ENCODE results near the gene KCNJ12.
A peak's percentile ranks its signal among the peaks of the same experiment; 100 is the strongest.
"Not testable (repeated sequence)": the region's sequence is repeated elsewhere in the genome, so short reads cannot be mapped to it uniquely, and the experiment has no call there.

The KCNJ12 gene

DNA sequence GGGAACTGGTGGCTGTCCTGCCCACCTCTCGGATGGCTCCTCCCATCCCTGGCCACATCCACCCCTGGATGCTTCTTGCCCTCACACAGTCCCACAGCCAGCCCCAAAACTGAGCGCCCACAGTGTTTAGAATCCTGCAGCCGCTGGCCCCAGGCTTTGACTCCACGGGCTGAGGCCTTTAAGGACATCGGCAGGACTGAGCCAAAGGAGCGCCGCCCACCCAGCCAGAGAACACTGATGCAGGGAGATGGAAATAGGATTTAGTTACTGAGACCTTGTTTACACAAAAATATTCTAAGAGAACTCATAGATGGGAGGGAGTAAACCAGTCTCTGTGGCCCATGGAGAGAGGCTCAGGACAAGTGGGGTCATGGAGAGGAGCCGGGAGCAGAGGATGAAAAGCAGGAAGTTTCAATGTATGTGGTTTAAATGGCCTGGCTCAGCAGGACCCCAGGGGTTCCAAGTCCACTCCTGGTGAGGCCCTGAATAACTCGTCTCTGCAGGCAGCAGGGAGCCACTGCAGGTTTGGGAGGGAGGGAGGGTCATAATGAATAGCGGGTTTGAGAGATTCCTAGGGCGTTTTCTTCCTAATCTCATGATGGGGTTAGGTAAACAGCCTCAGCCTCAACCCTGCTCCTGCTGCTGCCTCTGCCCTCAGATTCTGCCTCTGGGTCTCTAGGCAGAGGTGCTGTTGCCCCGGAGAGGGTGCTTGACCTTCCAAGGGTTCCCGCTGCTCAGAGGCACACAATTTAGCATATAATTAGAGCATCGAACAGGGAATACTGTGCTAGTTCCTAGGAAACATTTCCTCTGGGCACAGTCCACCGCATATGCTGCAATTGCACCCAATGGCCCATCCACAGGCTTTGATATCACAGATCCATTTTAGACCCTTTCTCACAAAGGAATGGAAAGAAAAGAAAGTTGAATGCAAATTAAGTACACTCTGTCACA lies 61.0 kb downstream of the KCNJ12 start:
- not testable (repeated sequence) for DNase-seq (ENCODE audit: low spot score); FAIRE-seq

DNA sequence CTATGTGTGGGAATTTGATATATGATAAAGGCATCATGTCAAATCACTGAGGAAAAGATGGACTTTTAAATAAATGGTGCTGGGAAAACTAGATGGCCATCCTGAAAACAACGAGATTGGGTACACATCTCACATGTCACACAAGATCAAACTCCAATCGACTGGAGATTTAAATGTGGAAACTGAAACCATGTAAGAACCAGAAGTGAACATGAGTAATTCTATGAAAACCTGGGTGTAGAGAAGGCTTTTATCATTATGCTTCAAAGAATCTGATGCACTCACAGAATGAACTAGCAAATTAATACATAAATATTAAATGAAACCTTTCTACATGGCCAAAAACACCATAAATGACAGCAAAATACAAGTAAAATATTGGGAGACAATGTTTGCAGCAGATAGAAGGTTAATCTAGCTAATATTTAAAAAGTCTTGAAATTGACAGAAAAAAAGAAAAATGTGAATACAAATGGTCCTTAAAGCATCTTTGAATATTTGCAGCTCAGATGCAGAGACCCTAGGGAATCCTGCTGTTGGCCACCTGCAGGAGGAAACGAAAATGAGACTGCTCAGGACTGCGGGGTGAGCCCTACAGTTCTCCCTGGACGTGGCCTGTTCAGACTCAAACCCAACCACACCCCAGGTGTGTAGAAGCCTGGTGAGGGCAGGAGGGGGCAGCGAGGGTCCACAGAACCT lies 62.3 kb downstream of the KCNJ12 start:
- not testable (repeated sequence) for FAIRE-seq; DNase-seq (ENCODE audit: low spot score)

DNA sequence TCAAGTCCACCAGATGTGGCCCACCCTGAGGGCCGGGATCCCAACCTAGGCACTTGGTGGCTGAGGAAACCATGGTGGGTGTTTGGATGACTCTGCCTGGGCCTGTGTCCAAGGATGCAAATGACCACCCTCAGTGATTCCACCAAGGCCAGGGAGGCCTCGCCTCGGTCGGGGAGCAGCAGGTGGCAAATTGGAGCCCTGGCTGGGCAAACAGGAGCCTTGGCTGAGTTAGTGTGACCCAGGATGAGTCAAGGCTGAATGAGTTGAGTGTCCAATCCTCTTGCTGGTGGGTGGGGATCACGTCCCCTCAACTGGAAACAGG lies 62.8 kb downstream of the KCNJ12 start:
- DNase-seq (ENCODE audit: low spot score); FAIRE-seq: not testable (repeated sequence)

DNA sequence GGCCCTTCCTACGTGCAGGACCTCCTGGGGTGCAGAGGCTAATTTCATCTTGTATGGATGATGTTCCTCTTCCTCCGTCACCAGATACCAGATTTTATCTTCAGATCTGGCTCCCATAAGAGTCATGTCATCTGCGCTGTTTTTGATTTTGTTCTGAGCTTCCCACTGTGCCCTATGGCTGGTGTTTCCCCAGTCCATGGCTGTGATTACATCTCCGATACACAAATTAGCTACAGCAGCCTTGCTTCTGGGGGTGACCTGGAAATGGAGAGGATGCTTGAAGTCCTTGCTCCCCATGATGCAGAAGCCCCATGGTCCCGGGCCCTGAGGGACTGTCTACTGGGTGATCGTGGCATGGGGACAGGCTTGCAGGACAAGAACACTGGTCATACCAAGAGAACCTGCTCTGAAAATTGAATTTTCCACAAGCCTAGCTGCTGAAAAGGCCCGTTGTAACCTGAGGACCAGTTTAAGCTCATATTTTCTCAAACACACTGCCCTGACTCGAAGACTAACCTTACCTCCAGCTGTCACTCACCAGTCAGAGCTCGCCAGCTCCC lies 69.0 kb downstream of the KCNJ12 start:
- FAIRE-seq = no peak
- DNase-seq (ENCODE audit: low spot score) = no peak

DNA sequence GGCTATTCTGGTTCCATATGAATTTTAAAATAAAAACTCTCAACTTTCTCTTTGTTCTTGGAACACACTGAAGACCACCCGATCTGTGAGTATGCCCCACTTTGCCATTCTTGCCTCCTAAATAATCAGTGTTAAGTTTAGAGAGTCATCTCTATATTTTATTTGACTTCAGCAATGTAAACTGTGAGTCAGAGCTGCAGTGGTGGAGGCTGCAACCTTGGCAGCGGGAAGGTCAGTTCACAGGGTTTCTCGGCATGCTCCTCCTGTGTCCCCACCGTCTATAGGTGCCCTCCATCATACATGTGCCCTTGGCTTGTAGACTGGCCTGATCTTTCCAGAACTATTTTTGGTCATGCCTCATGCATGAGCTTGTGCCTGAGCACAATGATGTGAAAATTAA lies 71.4 kb downstream of the KCNJ12 start:
- not testable (repeated sequence) for FAIRE-seq; DNase-seq (ENCODE audit: low spot score)

DNA sequence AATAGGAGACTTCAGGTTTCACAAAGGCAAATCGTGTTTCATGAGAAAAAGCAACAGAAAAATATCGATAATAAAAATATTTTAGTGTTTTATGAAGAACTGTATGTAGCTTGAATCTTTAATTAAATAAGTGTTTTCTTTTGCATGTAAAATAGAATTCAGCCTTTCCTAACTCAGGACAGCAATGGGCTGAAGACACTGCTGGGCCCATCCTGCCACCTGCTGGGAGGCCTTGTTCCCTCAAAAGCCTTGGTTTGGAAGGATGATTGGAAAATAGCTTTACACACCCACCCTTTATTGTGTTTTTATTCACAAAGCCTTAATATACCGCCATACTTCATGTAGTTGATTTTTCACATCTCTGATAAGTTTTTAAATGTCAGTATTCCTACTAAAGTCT lies 73.7 kb downstream of the KCNJ12 start:
- DNase-seq (ENCODE audit: low spot score) = not testable (repeated sequence)
- peak; percentile 50 for FAIRE-seq

DNA sequence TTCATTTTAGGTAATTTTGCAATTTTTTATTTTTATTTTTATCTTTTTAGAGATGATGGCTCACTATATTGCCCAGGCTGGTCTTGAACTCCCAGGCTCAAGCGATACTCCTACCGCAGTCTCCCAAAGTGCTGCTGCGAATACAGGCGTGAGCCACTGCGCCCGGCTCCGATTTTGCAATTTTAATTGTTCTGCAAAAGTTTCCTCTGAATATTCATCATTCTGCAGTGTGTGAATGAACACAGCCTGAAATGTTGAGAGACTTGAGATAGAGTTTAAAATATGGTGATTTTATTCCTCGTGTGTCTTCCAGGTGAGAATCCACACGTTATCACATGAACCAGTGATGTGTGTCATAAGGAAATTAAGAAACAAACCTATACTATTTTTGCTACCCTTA lies 75.8 kb downstream of the KCNJ12 start:
- FAIRE-seq (no peak), DNase-seq (ENCODE audit: low spot score) (no peak)

DNA sequence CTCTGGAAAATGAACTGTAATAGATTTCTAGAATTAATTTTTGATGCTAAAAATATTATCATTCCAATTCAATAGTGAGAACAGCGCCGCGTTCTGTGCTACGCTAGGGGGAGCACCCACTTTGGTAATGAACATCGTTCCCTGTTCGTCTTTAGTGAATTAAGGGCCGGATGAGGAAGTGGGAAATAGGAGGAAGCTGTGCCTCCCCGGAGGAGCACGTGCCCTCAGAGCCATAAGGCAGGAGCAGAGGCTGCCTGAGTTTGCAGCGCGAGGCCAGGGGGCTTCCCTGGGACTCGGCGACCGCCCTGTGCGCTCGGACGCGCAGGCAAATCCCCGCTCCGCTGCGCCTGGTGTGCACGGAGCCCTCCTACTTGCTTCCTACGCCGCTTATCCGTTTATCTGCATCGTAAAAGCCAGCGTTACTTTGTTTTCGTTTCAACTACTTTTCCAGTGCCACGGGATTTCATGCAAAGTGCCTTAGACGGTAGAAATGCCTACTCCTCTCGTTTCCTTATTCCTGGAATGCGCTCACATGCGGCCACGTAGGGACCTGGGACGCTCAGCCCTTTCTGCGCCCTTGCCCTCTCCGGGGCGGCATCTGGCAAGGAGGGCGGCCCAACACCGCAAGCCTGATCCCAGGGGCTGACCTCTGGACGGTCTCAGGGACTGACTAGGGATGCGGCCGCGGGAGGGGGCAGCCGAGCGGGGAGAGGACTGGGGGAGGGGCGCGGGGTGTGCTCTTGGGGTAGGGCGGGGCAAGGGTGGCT lies 76.4 kb downstream of the KCNJ12 start:
- DNase-seq (ENCODE audit: low spot score) (no peak), FAIRE-seq (no peak)

DNA sequence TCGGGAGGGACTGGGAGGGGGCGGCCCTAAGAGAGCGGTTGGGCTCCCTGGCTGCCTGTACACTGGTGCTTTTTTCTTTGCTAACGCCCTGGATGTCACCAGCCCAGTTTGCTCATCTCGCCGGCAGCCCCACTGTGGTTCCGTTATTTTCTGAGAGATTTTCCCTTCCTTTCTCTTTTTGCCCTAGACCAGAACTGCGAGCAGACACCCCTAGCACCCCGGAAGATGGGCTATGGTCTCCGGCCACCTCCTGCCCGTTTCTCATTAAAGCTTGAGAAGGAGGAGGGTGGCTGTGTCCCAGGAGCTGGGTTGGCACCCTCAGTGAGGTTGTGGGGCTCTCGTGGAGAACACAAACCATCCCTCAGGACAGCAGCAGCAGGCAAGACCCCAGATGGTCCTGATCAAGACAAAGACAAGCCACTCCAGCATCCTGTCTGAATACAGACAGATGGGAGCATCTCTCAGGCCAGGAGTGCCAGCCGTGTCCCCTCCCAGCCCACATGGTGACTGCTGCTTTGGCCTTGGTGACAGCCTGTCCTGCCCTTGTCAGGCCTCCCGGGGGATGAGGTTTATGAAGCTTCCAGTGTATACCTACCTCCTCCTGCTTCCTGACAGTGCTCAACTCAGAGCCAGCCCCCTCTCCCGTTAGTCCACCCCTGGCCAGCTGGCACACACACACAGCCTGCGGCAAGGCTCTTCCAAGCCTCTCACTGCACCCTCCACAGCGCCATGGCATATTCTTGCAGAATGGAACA lies 77.2 kb downstream of the KCNJ12 start:
- DNase-seq (ENCODE audit: low spot score) (no peak), FAIRE-seq (no peak)

DNA sequence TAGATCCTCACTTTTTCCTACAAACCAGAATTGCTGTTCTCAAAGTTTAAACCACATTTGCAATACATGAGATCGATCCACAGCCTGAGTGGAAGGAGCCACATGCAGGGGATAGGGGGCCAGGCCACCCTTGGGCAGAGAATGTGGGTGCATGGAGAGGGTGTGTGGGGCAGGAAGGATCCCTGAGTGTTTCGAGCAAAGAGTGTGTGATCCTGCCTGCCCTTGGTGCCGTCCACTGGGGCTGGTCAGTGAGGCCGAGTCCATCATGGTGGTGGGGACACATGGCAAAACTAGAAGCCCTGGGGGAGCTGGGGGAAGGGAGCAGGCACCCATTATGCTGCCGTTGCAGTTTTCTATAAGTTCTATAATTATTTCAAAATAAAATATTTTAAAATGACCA lies 77.8 kb downstream of the KCNJ12 start:
- not testable (repeated sequence) for FAIRE-seq

DNA sequence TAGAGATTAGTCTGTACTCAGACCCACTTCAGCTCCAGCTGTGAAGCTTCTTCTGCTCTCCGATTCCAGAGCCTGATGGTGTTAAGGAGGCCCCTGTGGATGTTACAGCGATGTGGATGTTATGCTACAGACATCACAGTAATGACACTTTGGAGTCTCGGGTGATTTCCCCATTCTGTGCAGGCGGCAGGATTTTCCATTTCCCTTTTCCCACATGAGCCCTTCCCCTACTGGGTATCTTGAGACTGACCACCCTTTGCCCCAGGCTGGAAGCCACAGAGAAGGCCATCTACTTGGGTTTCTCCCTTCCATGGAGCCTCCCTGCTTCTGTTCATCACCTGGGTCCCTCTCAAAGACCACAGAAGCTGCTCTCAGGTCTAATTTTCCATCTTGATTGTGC lies 78.3 kb downstream of the KCNJ12 start:
- no peak for DNase-seq (ENCODE audit: low spot score)
- no peak for FAIRE-seq

More for the DNA sequence above, 77.8 kb downstream of the KCNJ12 start:
- not testable (repeated sequence) for DNase-seq (ENCODE audit: low spot score)

DNA sequence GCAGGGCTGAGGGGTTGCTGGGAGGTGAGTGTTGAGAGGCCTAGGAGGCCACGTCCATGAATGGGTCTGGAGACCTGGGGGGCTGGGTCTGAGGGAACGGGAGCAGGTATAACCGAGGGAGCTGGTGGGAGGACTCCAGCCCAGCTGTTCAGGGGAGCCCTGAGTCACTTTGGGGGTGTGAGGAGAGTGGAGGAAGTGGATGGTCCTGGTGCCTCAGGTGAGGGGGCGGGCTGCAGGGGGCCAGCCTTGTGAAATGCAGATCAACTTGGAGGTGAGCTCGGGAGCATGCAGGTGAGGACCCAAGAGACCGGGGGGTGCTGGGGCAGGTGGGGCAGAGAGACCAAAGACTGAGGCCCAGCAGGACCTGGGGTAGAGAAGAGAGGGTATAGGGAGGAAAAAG lies 79.6 kb downstream of the KCNJ12 start:
- DNase-seq (ENCODE audit: low spot score) (no peak), FAIRE-seq (no peak)

DNA sequence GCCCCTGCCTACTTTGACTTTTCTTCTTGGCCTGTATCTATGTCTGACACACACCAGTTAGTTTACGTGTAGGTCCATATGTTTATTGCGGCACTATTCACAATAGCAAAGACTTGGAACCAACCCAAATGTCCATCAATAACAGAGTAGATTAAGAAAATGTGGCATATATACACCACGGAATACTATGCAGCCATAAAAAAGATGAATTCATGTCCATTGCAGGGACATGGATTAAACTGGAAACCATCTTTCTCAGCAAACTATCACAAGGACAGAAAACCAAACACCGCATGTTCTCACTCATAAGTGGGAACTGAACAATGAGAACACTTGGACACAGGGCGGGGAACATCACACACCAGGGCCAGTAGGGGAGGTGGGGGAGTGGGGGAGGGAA lies 80.3 kb downstream of the KCNJ12 start:
- not testable (repeated sequence) for DNase-seq (ENCODE audit: low spot score); FAIRE-seq

DNA sequence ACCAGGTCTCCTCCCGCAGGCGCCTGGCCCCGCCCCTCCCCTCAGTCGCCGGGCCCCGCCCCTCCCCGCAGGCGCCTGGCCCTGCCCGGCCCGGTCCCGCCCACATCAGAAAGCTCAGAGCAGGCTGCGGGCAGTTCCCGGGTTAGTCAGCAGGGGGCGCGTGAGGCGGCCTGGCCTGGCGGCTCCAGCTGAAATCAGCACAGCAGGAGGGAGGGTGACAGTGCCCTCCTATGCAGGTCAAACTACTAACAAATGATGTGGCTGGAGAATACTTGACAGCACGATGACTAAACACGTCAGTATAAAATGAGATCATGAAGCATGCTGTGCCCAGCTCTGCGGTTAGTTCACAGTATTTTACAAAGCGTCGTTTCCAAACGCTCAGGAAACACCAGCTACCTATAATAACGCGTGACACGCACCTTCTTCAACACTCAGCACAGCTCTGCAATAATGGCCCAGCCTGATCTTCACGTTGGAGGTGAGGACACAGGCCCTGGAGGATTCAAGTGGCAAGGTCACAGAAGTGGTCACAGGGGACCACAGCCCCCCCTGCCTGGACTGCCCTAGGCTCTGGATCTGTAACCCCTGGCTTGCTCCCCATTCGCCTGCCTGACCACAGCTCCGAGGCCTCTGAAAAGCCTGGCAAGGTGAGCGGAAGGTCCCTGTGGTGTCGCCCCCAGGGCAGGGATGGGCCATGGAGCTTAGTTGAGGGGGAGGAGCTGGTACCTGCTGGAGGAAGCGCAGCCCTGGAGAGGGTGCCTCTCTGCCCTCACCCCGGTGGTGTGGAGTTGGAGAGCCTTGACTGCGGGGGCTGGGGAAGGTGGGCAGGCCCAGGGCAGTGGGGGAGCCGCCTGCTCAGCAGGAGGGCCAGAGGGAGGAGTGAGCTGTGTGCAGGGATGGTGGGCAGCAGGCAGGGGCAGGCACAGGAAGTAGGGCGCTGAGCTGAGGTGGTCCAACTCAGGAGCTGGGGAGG lies 81.2 kb downstream of the KCNJ12 start:
- FAIRE-seq = peak; percentile 95
- DNase-seq (ENCODE audit: low spot score) = peak; percentile 97

DNA sequence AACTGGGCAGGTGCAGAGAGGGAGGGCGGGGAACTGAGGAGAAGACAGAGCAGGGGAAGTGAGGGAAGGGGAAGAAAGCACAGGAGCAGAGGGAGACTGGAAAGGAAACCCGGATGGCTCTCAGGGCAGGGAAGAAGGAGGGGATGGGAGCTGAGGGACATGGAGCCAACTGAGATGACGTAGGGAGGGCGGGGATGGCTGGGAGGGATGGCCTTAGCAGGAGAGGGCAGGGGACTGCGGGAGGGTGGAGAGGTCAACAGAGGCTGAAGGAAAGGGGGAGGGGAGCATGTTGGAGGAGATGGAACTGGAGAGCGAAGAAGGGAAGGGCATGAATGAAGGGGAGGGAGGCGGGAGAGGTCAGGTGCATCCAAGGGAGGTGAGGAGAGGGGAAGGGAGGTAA lies 81.9 kb downstream of the KCNJ12 start:
- FAIRE-seq (peak; percentile 78), DNase-seq (ENCODE audit: low spot score) (no peak)

DNA sequence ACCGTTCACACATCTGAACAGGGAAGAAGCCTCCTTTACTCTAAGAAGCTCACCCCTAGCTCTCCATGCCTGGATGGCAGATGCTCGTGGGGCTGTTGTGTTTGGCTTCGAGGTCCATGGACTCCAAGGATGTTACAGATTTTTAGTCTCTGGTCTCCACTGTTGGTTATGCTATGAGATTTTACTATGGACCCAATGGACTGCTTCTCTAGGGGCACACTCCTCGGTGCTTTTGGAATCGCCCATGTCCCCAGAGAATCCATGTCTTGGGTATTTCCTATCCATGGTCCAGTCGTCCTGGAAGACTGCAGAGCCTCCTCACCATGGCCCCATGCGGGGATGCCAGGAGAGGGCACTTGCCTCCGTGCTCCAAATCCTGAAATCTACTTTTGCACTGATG lies 83.4 kb downstream of the KCNJ12 start:
- no peak for FAIRE-seq
- DNase-seq (ENCODE audit: low spot score) = no peak

DNA sequence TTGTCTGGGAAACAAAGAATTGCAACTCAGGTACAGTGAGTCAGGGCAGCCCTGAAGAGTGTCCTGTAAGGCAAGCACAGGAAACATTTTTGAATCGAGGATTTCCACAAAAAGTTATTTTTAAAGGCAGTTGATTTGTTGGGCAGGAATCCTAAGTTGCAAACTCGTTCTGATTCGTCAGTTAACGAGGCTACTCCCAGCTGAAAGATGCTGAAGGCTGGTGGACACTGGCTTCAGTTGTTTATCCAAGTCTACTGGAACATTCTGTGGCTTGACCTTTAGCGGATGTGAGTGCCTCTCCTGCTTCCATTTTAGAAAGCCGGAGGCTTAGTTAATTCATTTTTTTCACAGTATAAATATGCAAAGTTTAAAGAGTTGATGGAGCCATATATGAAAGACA lies 84.2 kb downstream of the KCNJ12 start:
- no peak for FAIRE-seq

DNA sequence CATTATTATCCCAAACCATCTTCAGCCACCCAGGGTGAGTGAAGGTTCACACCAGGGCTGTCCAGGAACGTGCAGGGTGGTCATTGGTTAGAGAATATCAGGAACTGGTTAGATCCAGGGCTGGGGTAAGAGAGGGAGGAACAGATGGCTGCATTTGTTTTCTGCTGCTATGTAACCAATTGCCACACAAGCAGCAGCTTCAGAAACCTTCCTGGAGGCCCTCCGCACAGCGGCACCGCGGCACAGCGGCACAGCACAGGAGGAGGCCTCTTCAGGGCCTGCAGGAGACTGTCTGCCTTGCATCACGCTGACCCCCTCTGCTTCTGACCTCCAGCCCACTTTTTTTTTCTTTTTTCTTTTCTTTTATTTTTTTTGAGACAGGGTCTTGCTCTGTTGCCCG lies 86.1 kb downstream of the KCNJ12 start:
- FAIRE-seq (no peak), DNase-seq (ENCODE audit: low spot score) (no peak)

More for the DNA sequence above, 84.2 kb downstream of the KCNJ12 start:
- no peak for DNase-seq (ENCODE audit: low spot score)

DNA sequence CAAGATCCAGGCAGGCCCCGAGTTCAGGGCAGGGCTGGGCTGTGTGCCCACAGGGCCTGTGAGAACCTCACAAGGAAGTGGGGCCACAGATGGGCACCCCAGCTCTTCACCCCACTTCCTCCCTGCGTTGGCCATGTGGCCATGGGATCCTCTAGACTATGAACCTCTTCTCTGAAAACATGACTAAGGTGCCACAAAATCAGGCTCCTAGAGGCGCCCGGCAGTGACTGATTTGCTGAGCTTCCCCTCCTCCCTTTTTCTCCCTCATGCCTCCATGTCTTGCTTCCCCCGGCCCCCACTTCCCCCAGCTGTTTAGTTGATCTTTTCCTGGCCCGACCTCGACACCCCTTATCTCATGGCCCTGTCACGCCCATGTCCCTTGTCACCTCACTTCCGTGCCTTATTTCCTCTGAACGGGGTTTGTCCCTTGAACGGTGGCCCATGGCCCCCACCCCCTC lies 87.1 kb downstream of the KCNJ12 start:
- FAIRE-seq (no peak), DNase-seq (ENCODE audit: low spot score) (no peak)

Measured in urothelium cell line (cell line).